Chondrocyte (in vitro differentiated cells): ENCODE results near the gene C13orf46. TPM values are rescaled to one million over a fixed set of nuclear protein-coding genes. Genes with fewer than 3 reads are reported as not detected.

ENCODE experiments used
- DNase-seq: peaks from one replicate; pipeline ENCODE4 v3.0.0; 2021; ENCODE audit warnings: mixed read lengths, low spot score
- H3K27ac Mint-ChIP-seq: one replicate; pipeline ENCODE4 v1.8.0; 2021; ENCODE audit warnings: mild to moderate bottlenecking, moderate library complexity, mixed read lengths; ENCODE audit not compliant: unreplicated experiment
- H3K27me3 Mint-ChIP-seq: 2 replicates; pipeline ENCODE4 v1.8.0; 2021; ENCODE audit warnings: low read depth, mixed read lengths
- H3K36me3 Mint-ChIP-seq: 2 replicates; pipeline ENCODE4 v1.8.0; 2021; ENCODE audit warnings: low read depth, mixed read lengths
- H3K4me1 Mint-ChIP-seq: 2 replicates; pipeline ENCODE4 v1.8.0; 2021; ENCODE audit warnings: low read depth, mild to moderate bottlenecking, mixed read lengths
- H3K4me3 Mint-ChIP-seq: one replicate; pipeline ENCODE4 v1.8.0; 2021; ENCODE audit warnings: mild to moderate bottlenecking, moderate library complexity, mixed read lengths; ENCODE audit not compliant: unreplicated experiment
- H3K9me3 Mint-ChIP-seq: 2 replicates; pipeline ENCODE4 v1.8.0; 2021; ENCODE audit warnings: low read depth, mixed read lengths
- CTCF ChIP-seq: fragments of 200-600 bp; sonication (generic); IDR thresholded peaks from 2 replicates; pipeline ENCODE4 v1.5.0; 2021; ENCODE audit warnings: antibody characterized with exemption, mild to moderate bottlenecking, moderate library complexity
- total RNA-seq: library from RNA; stranded (reverse); gene quantifications from 3 replicates; pipeline ENCODE4 v1.2.1, GENCODE V29; 2021

The C13orf46 gene
- total RNA-seq, 1 donor from 2014 or later = 2.2 TPM

DNA sequence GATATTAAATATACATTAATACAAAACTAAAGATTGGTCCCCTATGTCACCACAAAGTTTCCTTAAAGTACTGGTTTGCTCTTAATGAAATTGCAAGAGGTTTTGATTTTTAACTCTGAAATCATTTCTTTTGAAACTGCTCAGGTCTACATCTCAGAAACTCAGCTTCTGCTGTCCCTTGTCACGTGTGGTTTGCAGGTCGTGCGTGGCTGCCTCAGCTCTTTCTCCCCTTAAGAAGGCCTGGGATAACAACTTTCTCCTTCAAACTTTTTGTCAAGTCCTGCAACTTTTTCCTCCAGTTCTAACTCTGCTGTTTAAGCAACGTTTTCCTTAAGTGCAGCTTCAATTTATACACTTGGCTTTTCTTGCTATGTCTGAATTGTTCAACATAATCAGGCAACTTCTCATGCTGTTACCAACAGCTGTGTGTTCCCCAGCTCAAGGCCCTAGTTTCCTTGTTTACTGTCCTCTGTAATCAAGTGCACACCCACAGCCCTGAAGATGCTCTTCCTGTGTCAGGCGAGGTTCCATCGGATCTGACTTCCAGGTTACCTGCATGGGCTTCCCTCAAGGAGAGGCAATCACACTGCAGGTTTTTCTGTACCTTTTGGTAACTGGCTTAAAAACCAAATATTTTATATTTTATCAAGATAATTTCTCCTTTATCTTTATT is 13.5 kb downstream of the C13orf46 start:
- Mint-ChIP-seq H3K36me3 (peaks cover 23% of the 10 kb centered on the region), H3K27me3 (no peaks in the 10 kb centered on the region), H3K9me3 (peaks cover 7% of the 10 kb centered on the region), H3K4me1 (no peaks in the 10 kb centered on the region), H3K4me3 (no peak overlapping the region), H3K27ac (no peak overlapping the region)
- no peak for TF ChIP-seq CTCF
- DNase-seq = no peak

DNA sequence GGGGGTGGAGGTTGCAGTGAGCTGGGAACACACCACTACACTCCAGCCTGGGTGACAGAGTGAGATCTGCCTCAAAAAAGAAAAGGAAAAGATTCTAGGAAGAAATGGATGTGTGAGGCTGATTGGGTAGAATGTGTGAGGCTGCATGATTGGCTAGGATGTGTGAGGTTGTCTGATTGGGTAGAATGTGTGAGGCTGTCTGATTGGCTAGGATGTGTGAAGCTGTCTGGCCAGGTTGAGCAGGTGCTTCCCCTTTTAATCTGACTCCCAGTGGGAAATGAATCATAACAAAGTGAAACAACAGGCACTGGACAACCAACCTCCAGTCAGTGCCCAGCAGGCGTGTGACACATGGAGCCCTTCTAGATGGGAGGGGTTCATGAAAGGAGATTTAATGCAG is 14.7 kb downstream of the C13orf46 start:
- Mint-ChIP-seq H3K4me3 (no peak overlapping the region), H3K27me3 (no peaks in the 10 kb centered on the region), H3K9me3 (peaks cover 7% of the 10 kb centered on the region), H3K36me3 (peaks cover 31% of the 10 kb centered on the region), H3K4me1 (no peaks in the 10 kb centered on the region), H3K27ac (no peak overlapping the region)
- no peak for DNase-seq
- no peak for TF ChIP-seq CTCF

- DNase-seq = peak; percentile 64
- H3K27me3 Mint-ChIP-seq = no peaks in the 10 kb centered on the region
- H3K9me3 Mint-ChIP-seq = peaks cover 7% of the 10 kb centered on the region
- no peak overlapping the region for H3K4me3 Mint-ChIP-seq
- no peaks in the 10 kb centered on the region for H3K4me1 Mint-ChIP-seq
- H3K36me3 Mint-ChIP-seq = peaks cover 33% of the 10 kb centered on the region
- no peak overlapping the region for H3K27ac Mint-ChIP-seq
- TF ChIP-seq CTCF = no peak
Observed at GRCh38 chr13:113958373-113958772, 15.5 kb downstream of the C13orf46 start.

- no peak for TF ChIP-seq CTCF
- peaks cover 30% of the 10 kb centered on the region for H3K36me3 Mint-ChIP-seq
- H3K4me3 Mint-ChIP-seq = no peak overlapping the region
- no peaks in the 10 kb centered on the region for H3K4me1 Mint-ChIP-seq
- no peak overlapping the region for H3K27ac Mint-ChIP-seq
- H3K27me3 Mint-ChIP-seq = no peaks in the 10 kb centered on the region
- peak; percentile 66 for DNase-seq
- H3K9me3 Mint-ChIP-seq = peaks cover 7% of the 10 kb centered on the region
Observed at GRCh38 chr13:113956571-113956970, 17.3 kb downstream of the C13orf46 start.

DNA sequence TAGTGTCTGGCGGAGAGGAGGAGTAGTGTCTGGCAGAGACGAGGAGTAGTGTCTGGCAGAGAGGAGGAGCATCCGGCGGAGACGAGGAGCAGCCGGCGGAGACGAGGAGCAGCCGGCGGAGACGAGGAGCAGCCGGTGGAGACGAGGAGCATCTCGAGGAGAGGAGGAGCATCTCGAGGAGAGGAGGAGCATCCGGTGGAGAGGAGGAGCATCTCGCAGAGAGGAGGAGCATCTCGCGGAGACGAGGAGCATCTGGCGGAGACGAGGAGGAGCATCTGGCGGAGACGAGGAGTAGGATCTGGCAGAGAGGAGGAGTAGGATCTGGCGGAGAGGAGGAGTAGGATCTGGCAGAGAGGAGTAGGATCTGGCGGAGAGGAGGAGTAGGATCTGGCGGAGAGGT is 18.2 kb downstream of the C13orf46 start:
- Mint-ChIP-seq H3K36me3 (peaks cover 30% of the 10 kb centered on the region), H3K27me3 (no peaks in the 10 kb centered on the region), H3K9me3 (peaks cover 7% of the 10 kb centered on the region), H3K4me3 (no peak overlapping the region), H3K4me1 (no peaks in the 10 kb centered on the region), H3K27ac (no peak overlapping the region)
- DNase-seq = peak; percentile 74
- no peak for TF ChIP-seq CTCF
